Stimulated activated CD8-positive, alpha-beta memory T cell treated with anti-CD3 and anti-CD28 coated beads, Interleukin-15, amount 100 ng/mL, for 4 hours (primary cell): ENCODE data around the gene DTNA.

Experiments used
- DNase-seq, 2 donors: peaks; one replicate each; pipeline ENCODE4 v3.0.0-alpha.2; 2020; ENCODE audit warnings: low read depth in 2 of 2

The DTNA gene

DNA sequence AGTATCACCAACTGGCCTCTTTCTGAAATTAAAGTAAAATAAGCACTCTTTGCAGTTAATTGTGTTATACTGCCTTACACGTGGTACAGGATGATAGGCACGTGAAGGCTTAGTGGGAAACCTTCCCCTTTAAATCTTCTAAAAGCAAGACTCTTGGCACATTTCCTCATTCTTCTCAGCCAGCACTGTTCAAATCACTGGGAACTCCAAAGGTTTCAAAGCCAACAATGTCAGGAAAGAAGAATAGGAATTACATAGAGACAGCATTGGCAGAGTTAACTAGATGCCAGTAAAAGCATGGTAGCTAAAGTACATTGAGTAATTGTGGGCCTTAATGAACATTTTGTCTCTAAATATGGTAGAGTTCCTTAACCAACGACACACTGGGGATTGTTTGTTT lies 96.4 kb downstream of the DTNA start:
- DNase-seq: no peak

DNA sequence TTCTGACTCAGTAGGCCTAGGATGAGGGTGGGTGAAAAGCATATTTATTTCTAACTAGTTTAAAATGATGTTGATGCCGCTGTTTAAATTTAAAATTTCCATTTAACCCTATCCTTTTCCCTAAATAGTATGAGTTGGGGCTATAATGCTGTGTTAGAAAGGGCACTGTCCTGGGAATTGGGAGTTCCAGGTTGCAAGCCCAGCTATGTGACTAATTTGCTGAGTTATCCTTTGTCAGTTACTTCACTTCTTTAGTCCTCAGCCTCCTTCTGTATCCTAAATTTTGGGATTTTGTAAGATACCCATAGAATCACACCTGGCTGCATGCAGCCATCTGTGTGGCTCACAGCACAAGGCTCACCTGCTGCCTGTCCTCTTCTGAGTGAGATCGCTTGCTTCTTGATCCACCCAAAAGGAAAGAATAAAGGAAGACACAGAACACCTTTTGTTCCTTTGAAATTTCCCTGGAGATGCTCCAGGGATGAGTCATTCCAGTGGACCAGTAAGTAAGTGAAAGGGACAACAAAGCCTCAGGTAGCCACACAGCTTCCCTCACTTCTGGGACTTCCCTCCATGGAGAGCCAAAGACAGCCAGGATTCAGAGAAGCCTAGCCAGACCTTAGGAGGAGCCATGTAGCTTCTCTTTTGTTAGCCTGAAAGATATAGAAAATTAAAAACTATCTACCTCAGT lies 97.2 kb downstream of the DTNA start:
- no peak for DNase-seq

DNA sequence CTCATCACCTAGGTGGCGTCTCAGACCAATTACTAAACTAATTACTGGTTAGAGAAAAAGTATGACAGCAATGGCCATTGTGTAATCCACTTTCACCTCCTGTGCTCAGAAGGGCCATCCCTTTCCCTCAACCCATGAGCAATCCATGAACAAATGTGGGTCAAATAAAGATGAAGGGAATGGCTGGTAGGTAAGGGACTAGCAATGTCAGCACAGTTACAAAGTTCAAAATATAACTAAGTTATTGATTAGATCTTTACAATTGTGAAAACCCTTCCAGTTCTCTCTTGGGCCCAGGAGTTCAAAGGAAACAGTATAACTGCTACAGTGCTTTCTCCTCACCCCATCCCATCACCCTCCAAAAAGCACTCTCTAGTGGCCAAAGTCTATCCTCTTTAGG lies 98.3 kb downstream of the DTNA start:
- DNase-seq: no peak

DNA sequence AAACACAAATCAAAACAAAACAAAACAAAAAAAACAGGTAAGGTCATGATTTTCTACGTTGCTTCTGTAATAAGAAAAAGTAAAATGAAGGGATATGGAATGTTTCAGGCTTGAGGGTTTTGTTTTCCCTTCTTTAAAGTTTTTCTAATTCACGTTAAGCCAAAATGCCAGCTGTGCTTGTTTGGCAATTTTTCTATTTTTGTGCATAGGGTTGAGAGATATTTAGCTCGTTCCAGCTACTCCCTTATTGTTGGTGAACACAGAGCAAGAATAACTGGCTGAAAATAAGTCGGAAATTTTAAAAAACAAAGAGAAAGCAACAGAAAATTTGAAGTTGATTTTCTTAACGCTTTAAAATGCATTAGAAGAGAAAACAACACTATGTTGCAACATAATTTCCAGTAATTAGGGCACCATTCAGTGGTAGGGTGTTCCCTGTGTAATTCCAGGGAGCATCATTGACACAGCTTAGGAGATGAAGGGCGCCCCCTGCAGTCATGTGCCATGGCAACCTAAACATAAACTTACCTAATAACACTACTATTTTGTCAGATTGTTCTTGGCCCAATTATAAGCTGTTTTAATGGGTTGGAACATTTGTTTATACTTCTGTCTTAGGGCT lies 99.5 kb downstream of the DTNA start:
- DNase-seq: no peak

DNA sequence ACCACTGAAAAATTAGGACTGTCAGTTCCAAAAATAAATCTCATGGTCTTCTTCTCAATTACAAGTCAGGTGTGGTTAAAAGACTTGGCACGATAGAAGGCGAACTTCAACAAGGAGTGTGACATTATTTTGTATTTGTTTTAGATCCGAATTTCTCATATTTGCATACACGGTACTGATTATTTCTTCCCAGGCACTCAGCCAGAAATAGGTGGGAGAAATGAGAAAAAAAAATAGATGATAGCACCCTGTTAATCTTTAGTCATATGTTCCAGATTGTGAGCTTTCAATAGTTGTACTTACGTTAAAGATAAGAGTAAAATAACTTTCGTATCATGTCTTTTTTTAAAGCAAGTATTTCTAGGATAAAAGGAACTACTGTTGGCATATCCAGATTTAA lies 106.1 kb downstream of the DTNA start:
- no peak for DNase-seq

DNA sequence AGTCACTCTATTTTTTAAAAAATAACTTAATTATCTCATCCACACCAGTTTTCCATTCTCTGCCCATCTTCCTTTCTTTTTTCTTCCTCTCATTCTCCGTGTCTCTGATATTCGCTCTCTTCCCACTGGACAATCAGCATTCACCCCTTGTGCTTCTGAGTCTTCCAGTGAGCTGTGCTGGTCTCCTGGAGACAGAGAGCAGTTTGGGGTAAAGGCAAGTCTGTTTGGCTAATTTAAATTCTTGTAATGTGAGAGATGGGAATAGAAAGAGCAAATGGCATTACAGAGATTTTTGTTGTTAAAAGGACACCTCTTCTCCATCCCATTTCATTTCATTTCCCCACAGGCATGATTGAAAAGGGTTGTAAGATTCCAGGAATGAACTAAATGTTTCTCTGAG lies 107.5 kb downstream of the DTNA start:
- no peak for DNase-seq

DNA sequence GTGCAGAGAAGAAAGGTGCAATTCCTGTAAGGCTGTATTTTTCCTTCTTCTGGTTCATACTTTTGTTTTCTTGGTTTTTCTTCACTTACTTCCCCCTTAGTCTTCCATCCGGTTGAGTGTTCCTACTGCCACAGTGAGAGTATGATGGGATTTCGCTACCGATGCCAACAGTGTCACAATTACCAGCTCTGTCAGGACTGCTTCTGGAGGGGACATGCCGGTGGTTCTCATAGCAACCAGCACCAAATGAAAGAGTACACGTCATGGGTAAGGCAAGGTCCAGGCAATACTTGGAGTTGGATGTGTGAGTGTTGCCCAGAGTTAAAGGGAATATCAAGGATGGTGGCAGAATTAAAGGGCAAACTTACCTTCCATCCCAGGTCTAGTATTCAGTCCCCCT lies 108.0 kb downstream of the DTNA start:
- DNase-seq: no peak

DNA sequence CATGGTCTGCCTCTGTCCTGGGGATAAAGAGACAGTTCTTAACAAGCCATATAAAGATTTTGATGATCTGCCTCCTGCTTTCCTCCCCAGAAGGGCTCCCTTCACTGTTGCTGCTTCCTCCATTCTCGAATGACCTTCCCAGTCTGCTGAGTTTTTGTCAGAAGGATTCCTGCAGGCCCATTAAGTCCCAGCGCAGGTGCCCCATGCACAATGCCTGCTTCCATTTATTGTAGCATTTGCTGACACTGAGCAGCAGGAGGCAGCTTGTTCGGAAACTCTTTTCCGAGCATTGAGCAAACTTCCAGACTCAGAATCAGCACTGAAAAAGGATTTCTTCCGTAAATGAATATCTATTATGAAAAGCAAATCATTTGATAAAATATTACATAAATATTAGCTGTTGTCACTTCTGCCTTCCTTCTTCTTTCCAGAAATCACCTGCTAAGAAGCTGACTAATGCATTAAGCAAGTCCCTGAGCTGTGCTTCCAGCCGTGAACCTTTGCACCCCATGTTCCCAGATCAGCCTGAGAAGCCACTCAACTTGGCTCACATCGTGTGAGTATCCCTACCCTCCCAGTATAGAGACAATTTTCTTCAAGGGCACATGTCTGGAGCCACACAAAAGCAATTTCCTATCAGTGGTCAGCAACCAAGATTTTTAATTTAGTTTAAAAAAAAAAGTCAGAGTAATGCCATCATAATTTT lies 110.4 kb downstream of the DTNA start:
- no peak for DNase-seq

DNA sequence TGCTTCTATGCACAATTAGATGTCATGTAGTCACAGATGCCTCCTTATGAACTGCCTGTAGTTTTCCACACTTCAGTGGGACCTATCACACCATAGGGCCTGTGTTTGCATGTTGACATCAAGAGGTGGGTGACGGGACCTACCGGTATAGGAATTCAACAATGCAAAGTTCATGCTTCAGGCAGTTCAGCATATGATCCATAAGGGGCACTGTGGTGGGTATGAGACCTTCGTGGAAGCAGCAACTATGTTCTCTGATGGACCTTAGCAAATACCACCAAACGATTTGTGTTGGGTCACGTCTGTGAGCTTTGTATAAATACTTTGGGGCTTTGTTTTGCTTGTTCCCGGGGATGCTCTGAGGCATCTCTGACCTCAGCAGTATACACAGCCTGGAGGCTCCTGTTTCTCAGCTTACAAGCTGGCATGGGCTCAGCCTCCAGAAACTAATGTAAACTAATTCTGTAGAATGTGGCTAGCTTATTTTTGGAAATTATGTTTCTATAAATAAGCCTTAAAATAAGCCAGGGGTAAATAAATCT lies 111.6 kb downstream of the DTNA start:
- no peak for DNase-seq

DNA sequence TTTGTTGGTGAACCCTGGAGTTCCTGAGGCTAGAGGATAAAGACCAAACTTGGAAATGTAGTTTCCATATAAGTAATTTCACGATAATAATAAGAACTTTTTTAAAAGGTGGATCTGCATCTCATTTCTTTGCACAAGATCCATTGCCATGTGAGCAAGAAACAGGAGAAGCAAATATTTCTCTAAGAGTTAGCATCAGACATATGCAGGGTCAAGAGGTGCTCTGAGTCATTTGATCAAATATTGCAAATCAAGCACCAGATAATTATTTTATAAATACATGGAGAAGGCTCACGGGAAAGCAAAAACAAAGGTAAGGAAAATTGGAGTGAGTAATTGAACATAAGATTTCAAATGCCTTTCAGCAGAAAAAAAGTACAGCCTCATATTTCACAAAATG lies 118.0 kb downstream of the DTNA start:
- DNase-seq: no peak

DNA sequence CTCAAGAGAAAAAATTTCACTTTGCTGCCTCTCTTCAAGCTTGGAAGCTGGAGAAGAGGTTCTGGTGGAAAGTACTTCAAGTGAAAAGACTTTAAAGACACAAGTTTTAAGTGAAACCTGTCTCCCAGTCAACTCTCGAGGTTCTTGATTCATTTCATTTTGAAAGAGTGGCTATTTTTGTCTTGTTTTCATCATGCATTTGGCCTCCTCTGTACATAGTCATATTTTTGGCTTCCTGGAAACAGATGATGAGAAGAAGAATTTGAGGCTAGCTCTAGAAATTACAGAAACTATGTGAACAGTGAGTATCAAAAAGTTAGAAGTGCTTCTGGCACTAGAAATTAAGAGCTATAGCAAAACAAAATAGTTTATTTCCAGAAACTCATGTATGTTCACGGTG lies 124.8 kb downstream of the DTNA start:
- no peak for DNase-seq

DNA sequence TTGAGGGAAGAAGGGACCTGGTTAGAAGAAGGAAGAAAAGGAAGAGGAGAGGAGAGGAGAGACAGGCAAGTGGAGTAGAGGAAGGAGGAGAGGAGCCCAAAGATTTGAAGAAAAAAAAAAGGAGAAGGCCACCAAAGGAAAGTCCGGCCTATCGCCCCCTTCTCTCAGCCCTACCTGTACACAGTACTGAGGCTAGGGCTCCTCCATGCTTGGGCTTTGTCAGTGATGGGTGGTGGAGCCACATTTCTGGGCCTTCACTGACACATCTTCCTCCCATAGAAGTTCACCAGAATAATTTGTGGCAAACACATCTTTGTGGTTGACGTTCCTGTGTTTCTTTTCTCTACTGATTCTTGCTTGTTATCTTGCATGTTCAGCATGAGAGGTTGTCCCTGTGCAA lies 125.4 kb downstream of the DTNA start:
- DNase-seq: no peak

DNA sequence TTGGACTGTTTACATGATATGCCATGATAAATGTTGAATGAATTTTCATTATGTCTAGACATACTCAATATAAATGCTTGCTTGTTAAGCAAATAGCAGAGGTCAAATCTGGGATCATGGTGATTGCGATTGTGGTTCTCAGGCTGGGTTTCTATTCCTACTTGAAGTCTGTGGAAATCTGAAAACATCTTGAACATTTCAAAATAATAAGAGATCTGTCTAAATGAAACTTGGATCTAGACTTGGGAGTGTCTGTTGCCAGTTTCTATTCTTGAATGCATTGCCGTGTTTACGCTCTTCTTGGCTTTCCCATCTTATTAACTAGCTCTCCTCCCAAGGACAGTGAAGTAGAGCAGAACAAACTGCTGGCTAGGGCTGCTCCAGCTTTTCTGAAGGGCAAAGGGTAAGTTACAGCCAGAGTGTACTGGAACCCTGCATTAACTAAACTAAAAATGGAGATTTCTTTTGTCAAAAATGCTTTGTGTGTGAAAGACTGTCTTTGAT lies 127.7 kb downstream of the DTNA start:
- no peak for DNase-seq

DNA sequence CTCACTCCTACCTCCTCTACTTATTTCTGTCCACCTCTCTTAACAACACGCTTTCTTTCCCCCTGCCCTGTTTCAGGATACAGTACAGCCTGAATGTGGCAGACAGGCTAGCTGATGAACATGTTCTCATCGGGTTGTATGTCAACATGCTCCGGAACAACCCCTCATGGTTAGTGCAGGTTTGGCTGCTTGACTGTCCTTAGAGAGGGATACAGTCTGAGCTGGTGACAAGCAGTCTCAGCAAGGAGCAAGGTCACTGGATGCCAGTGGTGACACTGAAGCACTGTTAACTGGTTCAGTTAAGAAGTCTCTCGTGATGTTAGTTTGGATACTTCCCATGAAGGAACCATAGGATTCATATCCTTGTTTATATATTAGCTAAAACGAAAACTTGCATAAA lies 128.6 kb downstream of the DTNA start:
- no peak for DNase-seq

DNA sequence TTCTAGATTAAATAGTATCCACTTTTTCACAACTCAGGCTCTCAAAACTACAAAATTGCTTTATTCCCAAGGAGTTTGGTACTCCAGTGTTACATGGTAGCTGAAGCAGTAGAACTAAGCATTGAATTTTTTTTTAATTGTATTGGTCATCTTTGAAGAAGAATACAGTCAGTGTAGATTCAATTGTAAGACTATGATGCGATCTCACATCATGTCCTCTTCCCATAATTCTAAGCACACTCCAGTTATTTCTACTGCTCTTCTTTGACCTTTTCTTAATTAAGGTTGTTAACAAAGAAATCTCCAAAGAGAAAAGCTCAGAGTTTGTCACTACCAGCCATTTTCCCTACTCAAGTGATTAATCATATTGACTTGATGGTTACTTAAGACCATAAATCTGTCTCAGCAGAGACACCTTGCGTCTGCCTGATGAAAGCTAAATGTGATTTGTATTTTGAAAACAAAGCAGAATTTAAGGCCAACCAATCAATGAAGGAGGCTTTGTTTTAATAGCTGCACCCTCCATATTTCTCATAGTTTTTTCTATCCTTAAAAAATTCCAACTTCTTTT lies 130.2 kb downstream of the DTNA start:
- DNase-seq: no peak

DNA sequence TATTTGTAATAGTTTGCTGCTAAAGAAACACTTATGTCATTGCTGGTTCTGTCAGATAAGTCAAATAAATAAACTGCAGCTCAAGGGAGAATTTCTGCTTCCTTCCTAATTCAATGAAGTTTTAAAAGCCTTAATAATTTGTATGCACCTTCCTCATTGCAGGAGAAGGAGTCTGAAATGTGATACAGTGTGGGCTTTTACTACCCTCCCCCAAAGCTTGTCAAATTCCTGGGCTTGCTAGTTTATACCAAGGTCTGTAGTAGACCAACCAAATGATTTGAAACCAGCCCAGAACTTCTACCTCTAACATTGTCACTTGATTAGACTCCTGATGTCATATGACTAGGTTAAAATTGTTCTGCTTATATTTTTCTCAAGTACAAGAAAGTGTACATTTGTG lies 131.8 kb downstream of the DTNA start:
- no peak for DNase-seq

DNA sequence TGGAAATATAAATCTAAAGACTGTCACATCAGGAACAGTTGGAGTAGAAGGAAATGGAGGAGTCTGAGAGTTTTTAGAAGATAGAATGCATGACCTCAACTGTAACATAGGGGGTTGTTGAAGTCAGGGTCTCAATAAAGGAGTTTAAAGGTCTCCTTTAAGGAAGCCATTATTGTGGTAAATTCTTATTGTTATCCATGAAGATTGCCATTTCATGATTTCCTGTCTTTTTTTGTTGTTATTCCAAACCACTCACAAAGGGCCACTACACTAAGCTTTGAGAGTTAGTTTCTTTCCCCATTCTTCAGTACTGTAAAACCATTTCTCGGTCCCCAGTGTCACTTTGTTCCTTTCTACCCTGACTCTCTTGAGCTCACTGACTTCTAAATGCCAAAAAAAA lies 134.0 kb downstream of the DTNA start:
- DNase-seq: no peak

DNA sequence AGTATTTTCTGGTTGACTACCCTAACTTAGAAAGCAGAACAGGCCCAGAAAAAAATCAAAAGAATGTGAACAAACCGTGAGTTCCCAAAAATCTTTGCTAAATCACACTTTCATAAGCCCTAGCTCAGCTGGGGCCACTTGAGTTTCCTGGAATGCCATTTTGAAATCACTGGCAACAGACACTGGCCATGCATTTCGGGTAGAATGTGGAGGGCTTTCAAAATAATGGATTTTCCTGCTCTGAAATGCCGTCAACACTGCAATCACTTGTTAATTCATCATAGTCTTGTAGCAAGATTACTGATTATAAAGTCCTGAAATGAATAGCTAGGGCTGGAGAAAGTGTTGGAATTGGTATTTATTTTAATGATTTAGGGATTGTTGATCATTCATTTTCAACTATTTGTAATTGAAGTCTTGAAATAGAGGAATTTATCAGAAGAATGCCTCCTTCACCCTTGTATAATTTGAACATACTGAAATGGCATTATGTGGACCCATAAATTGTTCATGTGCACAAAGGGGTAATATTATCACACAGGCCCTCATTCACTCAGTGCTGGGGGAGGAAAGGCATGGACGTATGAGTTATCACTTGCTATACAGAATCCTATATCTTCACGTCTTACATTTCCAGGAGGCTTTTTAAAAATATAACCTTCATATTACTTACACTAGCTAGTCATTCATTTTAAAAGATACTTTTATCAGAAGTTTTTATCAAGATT lies 134.8 kb downstream of the DTNA start:
- DNase-seq: no peak

DNA sequence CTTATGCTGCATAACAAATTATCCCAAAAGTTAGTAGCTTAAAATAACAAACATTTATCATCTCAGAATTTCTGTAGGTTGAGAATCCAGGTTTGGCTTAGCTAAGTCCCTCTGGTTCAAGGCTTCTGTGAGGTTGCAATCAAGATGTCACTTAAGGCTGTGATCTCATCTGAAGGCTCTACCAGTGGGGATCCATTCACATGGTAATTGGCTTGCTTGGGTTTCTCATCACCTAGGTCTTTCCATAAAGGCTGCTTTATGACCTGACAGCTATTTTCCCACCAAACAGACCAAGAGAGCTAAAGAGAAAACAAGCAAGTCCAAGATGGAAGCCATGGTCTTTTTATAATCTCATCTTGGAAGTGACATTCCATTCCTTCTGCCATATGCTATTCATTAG lies 137.3 kb downstream of the DTNA start:
- no peak for DNase-seq

DNA sequence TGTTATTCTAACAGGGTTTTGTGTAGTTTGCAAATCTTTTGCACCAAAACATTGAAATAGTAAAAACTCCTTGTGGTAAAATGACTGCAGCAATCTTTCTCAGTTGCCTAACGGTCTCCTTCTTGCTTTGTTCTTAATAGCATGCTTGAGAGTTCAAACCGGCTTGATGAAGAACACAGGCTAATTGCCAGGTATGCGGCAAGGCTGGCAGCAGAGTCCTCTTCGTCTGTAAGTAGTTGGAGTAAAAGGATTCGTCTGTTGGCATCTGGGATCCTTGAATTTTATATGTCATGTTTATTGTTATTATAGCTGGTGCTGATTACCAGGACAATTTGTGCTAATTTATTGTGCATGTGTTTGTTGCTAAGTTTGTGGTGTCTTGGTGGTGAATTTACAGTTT lies 138.1 kb downstream of the DTNA start:
- DNase-seq: no peak

DNA sequence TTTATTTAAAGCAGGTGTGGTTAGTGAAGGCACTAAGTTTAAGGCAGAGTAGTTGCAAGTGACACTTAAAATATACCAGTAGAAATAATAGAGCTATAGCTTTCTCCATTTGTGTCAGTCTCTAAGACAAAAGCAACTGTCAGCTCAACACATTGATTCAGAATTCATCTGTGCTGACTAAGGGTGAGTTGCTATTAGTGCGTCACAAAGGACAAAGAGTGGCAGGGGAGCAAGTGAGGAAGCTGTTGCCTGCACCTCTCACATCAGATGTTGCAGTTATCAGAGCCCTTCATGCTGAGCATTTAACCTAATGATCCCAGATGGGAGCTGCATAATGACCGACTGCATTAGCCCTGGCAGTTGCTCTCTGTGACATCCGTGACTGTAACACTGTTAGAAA lies 138.6 kb downstream of the DTNA start:
- no peak for DNase-seq

DNA sequence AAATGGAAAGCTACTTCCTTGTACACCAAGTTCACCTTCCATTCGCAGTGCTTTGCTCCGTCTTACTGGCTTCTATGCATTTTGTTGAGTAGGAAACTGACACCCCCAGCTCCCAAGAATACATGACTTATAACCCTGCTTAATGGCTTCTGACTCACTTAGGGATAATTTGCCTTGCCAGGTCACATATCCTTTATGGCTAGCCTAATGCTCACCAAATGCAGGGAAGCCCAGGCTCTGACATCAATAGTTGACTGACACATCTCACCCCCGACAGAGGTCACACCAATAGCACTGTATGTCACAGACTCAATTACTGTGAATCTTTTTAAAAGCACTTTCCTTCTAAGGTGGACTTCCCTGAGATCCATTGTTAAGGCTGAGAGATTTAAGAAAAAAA lies 147.2 kb downstream of the DTNA start:
- no peak for DNase-seq
